CD4-positive, alpha-beta T cell (primary cell): ENCODE results near the gene SND1. TPM values are rescaled to one million over a fixed set of nuclear protein-coding genes. Genes with fewer than 3 reads are reported as not detected.

Experiments used
- ATAC-seq: fragments of 200-7000 bp; cut with Tn5 transposase; one replicate; pipeline ENCODE4 v1.10.0; 2022; ENCODE audit warnings: mild to moderate bottlenecking; ENCODE audit not compliant: poor library complexity
- CTCF ChIA-PET: fragments of 350-600 bp; sonication (Branson Sonifier 250); formaldehyde crosslinking; loops from one replicate; lab custom pipeline; 2021; ENCODE audit warnings: antibody characterized with exemption, inconsistent platforms; lab: Charles Lee
- POLR2A ChIA-PET: fragments of 350-600 bp; sonication (Branson Sonifier 250); formaldehyde crosslinking; loops from one replicate; lab custom pipeline; 2021; ENCODE audit warnings: antibody characterized with exemption, inconsistent platforms; lab: Charles Lee
- DNase-seq, 14 experiments: peaks; one replicate each; pipeline ENCODE4 v3.0.0-alpha.2; 2013 to 2020; ENCODE audit warnings: mixed read lengths in 2 of 14
- H3K27ac ChIP-seq, 2 donors: one replicate each; pipeline versions ENCODE4 v1.5.1 to v1.7.0; 2013; ENCODE audit warnings: low read length in 2 of 2, low read depth in 1 of 2, mild to moderate bottlenecking in 1 of 2
- H3K27me3 ChIP-seq, 2 experiments: 1 replicate in 1 of 2; 2 replicates in 1 of 2; pipeline versions ENCODE4 v1.6.1 to v1.7.0; 2013; ENCODE audit warnings: low read length in 2 of 2, control low read depth in 1 of 2, mild to moderate bottlenecking in 1 of 2, moderate library complexity in 1 of 2; ENCODE audit not compliant: insufficient read depth in 2 of 2, control insufficient read depth in 1 of 2
- H3K36me3 ChIP-seq: one replicate; pipeline ENCODE4 v1.6.1; 2013; ENCODE audit warnings: low read length, control low read depth; ENCODE audit not compliant: insufficient read depth
- H3K4me1 ChIP-seq: one replicate; pipeline ENCODE4 v1.6.1; 2013; ENCODE audit warnings: low read length, control low read depth; ENCODE audit not compliant: insufficient read depth
- H3K4me3 ChIP-seq: one replicate; pipeline ENCODE4 v1.5.1; 2013; ENCODE audit warnings: mild to moderate bottlenecking, low read length, moderate library complexity
- H3K9me3 ChIP-seq, 2 experiments: 1 replicate in 1 of 2; 2 replicates in 1 of 2; pipeline versions ENCODE4 v1.6.1 to v1.7.0; 2013; ENCODE audit warnings: low read length in 2 of 2, mild to moderate bottlenecking in 2 of 2, control low read depth in 1 of 2, moderate library complexity in 1 of 2; ENCODE audit not compliant: control insufficient read depth in 1 of 2, insufficient read depth in 1 of 2
- H3K27ac Mint-ChIP-seq: one replicate; pipeline ENCODE4 v1.8.0; 2020; ENCODE audit warnings: mixed read lengths
- H3K27me3 Mint-ChIP-seq: one replicate; pipeline ENCODE4 v1.8.0; 2021; ENCODE audit warnings: mixed read lengths
- H3K36me3 Mint-ChIP-seq: one replicate; pipeline ENCODE4 v1.8.0; 2021; ENCODE audit warnings: low read depth, mixed read lengths
- H3K4me1 Mint-ChIP-seq: one replicate; pipeline ENCODE4 v1.8.0; 2021; ENCODE audit warnings: low read depth, mixed read lengths
- H3K4me3 Mint-ChIP-seq: one replicate; pipeline ENCODE4 v1.8.0; 2020; ENCODE audit warnings: mild to moderate bottlenecking, mixed read lengths
- H3K9me3 Mint-ChIP-seq: one replicate; pipeline ENCODE4 v1.8.0; 2020; ENCODE audit warnings: mixed read lengths
- CTCF ChIP-seq: fragments of 200-600 bp; IDR thresholded peaks from one replicate; pipeline ENCODE4 v1.8.0; 2022; ENCODE audit warnings: antibody characterized with exemption, mild to moderate bottlenecking
- intact Hi-C, 2 experiments: fragments of 100-400 bp; cut with DNase I in 1 of 2; cut with micrococcal nuclease in 1 of 2; formaldehyde crosslinking; loops; one replicate each; pipeline versions ENCODE4 v1.15.1 to v1.9.0; 2023 to 2025; cut with DNase I, micrococcal nuclease
- total RNA-seq, 174 experiments: library from RNA in 2 of 174; stranded (reverse) in 2 of 174; gene quantifications; one replicate each; pipeline ENCODE4 v1.2.3 and lab custom pipeline; 2021 to 2026

Gene SND1
- total RNA-seq, 2 experiments from 2014 or later: 104 to 113 TPM

- peaks cover 43% of the 10 kb centered on the region for H3K4me1 ChIP-seq
Measured at GRCh38 chr7:127654404-127655394, 2.7 kb downstream of the SND1 start.

GRCh38 chr7:127655720-127656119 lies 3.7 kb downstream of the SND1 start:
- Mint-ChIP-seq H3K27me3 (no peaks in the 10 kb centered on the region), H3K4me3 (peak overlapping the region; percentile 22), H3K27ac (no peak overlapping the region), H3K9me3 (no peaks in the 10 kb centered on the region), H3K36me3 (peaks cover 61% of the 10 kb centered on the region), H3K4me1 (peaks cover 87% of the 10 kb centered on the region)
- intact Hi-C loops: loop anchor here (10.0 kb wide), 3 partner anchors 261 to 1399 kb away; partner anchors contain the start of genes CALU (in 1 of the 2), TNPO3 (in 1 of the 2) and ZNF800 (in 1 of the 2)
- DNase-seq: no peak
- ChIA-PET CTCF (no interaction called here), POLR2A (no interaction called here)
- Histone ChIP-seq H3K27ac (no peak overlapping the region), H3K4me3 (no peak overlapping the region), H3K36me3 (peaks cover 29% of the 10 kb centered on the region), H3K9me3 (no peaks in the 10 kb centered on the region), H3K4me1 (peaks cover 42% of the 10 kb centered on the region), H3K27me3 (no peaks in the 10 kb centered on the region)
- TF ChIP-seq CTCF: no peak
- no peak for ATAC-seq

More at GRCh38 chr7:127654404-127655394, 2.7 kb downstream of the SND1 start:
- Mint-ChIP-seq H3K27me3 (no peaks in the 10 kb centered on the region), H3K36me3 (peaks cover 52% of the 10 kb centered on the region), H3K4me3 (peak overlapping the region; percentile 93), H3K27ac (no peak overlapping the region), H3K9me3 (no peaks in the 10 kb centered on the region), H3K4me1 (peaks cover 79% of the 10 kb centered on the region)
- no peaks in the 10 kb centered on the region for H3K27me3 ChIP-seq
- no peak overlapping the region for H3K27ac ChIP-seq
- no peak for DNase-seq
- ChIA-PET POLR2A (no interaction called here), CTCF (no interaction called here)
- TF ChIP-seq CTCF: no peak
- H3K36me3 ChIP-seq: peaks cover 22% of the 10 kb centered on the region
- H3K9me3 ChIP-seq: no peaks in the 10 kb centered on the region
- intact Hi-C loops: loop anchor here (5.0 to 10.0 kb wide), 7 partner anchors 260 to 1400 kb away; partner anchors contain the start of genes ZNF800 (in 2 of the 2), ATP6V1F (in 1 of the 2), CALU (in 1 of the 2) and IMPDH1 (in 1 of the 2)
- no peak overlapping the region for H3K4me3 ChIP-seq
- no peak for ATAC-seq

- Mint-ChIP-seq H3K27ac (no peak overlapping the region), H3K9me3 (no peaks in the 10 kb centered on the region), H3K4me3 (no peak overlapping the region), H3K4me1 (peaks cover 79% of the 10 kb centered on the region), H3K36me3 (peaks cover 60% of the 10 kb centered on the region), H3K27me3 (no peaks in the 10 kb centered on the region)
- CTCF ChIA-PET: no interaction called here
- Histone ChIP-seq H3K9me3 (no peaks in the 10 kb centered on the region), H3K27me3 (no peaks in the 10 kb centered on the region), H3K36me3 (peaks cover 34% of the 10 kb centered on the region), H3K27ac (no peak overlapping the region), H3K4me3 (no peak overlapping the region), H3K4me1 (peaks cover 31% of the 10 kb centered on the region)
- TF ChIP-seq CTCF: no peak
- intact Hi-C loops: loop anchor here (10.0 kb wide), 3 partner anchors 263 to 1397 kb away; partner anchors contain the start of genes CALU (in 1 of the 2), TNPO3 (in 1 of the 2) and ZNF800 (in 1 of the 2)
- DNase-seq (no peak), ATAC-seq (no peak)
- POLR2A ChIA-PET: no interaction called here
Measured at GRCh38 chr7:127657500-127657899, 5.5 kb downstream of the SND1 start.
